Mesothelial cell of epicardium (in vitro differentiated cells): ENCODE measurements around the gene PNMT. TPM values are rescaled to one million over a fixed set of nuclear protein-coding genes. Genes with fewer than 3 reads are reported as not detected.
A peak's percentile ranks its signal among the peaks of the same experiment; 100 is the strongest.

ENCODE experiments used
- DNase-seq, 2 experiments: peaks; one replicate each; pipeline ENCODE4 v3.0.0; 2021; ENCODE audit warnings: low spot score in 2 of 2; ENCODE audit not compliant: unreplicated experiment in 2 of 2
- H3K27ac Mint-ChIP-seq: 2 replicates; pipeline ENCODE4 v1.8.0; 2021; ENCODE audit warnings: mixed read lengths
- H3K27me3 Mint-ChIP-seq: 2 replicates; pipeline ENCODE4 v1.8.0; 2021; ENCODE audit warnings: low read depth, mixed read lengths
- H3K36me3 Mint-ChIP-seq: 2 replicates; pipeline ENCODE4 v1.8.0; 2021; ENCODE audit warnings: mixed read lengths
- H3K4me1 Mint-ChIP-seq: 2 replicates; pipeline ENCODE4 v1.8.0; 2021; ENCODE audit warnings: mixed read lengths
- H3K4me3 Mint-ChIP-seq: 2 replicates; pipeline ENCODE4 v1.8.0; 2021; ENCODE audit warnings: mild to moderate bottlenecking, moderate library complexity, mixed read lengths
- H3K9me3 Mint-ChIP-seq: 2 replicates; pipeline ENCODE4 v1.8.0; 2021; ENCODE audit warnings: mixed read lengths
- CTCF ChIP-seq: fragments of 200-600 bp; sonication (generic); IDR thresholded peaks from one replicate; pipeline ENCODE4 v1.5.0; 2021; ENCODE audit warnings: antibody characterized with exemption; ENCODE audit not compliant: unreplicated experiment
- total RNA-seq: library from RNA; stranded (reverse); gene quantifications from 3 replicates; pipeline ENCODE4 v1.2.1, GENCODE V29; 2021

The PNMT gene
- total RNA-seq, 1 donor from 2014 or later = 1.7 TPM

GRCh38 chr17:39653316-39653661 is 15.0 kb upstream of the PNMT start:
- H3K27ac Mint-ChIP-seq = no peak overlapping the region
- no peak for TF ChIP-seq CTCF
- H3K4me3 Mint-ChIP-seq = no peak overlapping the region
- H3K36me3 Mint-ChIP-seq = peaks cover 9% of the 10 kb centered on the region
- DNase-seq = no peak
- no peaks in the 10 kb centered on the region for H3K27me3 Mint-ChIP-seq
- H3K9me3 Mint-ChIP-seq = no peaks in the 10 kb centered on the region
- peaks cover 18% of the 10 kb centered on the region for H3K4me1 Mint-ChIP-seq

GRCh38 chr17:39653662-39654331 is 14.5 kb upstream of the PNMT start:
- H3K27me3 Mint-ChIP-seq = no peaks in the 10 kb centered on the region
- H3K9me3 Mint-ChIP-seq = no peaks in the 10 kb centered on the region
- H3K27ac Mint-ChIP-seq = no peak overlapping the region
- peaks cover 9% of the 10 kb centered on the region for H3K36me3 Mint-ChIP-seq
- peak in 1 of 2 experiments; percentile 60 for DNase-seq
- no peak overlapping the region for H3K4me3 Mint-ChIP-seq
- TF ChIP-seq CTCF = peak; percentile 65
- peaks cover 18% of the 10 kb centered on the region for H3K4me1 Mint-ChIP-seq

GRCh38 chr17:39655105-39655504 is 13.1 kb upstream of the PNMT start:
- H3K27ac Mint-ChIP-seq = no peak overlapping the region
- H3K4me3 Mint-ChIP-seq = no peak overlapping the region
- TF ChIP-seq CTCF = no peak
- H3K9me3 Mint-ChIP-seq = no peaks in the 10 kb centered on the region
- no peaks in the 10 kb centered on the region for H3K27me3 Mint-ChIP-seq
- H3K36me3 Mint-ChIP-seq = peaks cover 9% of the 10 kb centered on the region
- DNase-seq = no peak
- H3K4me1 Mint-ChIP-seq = peaks cover 18% of the 10 kb centered on the region

- H3K27me3 Mint-ChIP-seq = no peaks in the 10 kb centered on the region
- H3K4me3 Mint-ChIP-seq = no peak overlapping the region
- no peaks in the 10 kb centered on the region for H3K9me3 Mint-ChIP-seq
- H3K36me3 Mint-ChIP-seq = peaks cover 13% of the 10 kb centered on the region
- H3K4me1 Mint-ChIP-seq = peaks cover 9% of the 10 kb centered on the region
- no peak for DNase-seq
- no peak for TF ChIP-seq CTCF
- H3K27ac Mint-ChIP-seq = no peak overlapping the region
Measured at GRCh38 chr17:39658346-39658745, 9.9 kb upstream of the PNMT start.

- no peaks in the 10 kb centered on the region for H3K27me3 Mint-ChIP-seq
- peaks cover 13% of the 10 kb centered on the region for H3K36me3 Mint-ChIP-seq
- H3K27ac Mint-ChIP-seq = no peak overlapping the region
- H3K4me1 Mint-ChIP-seq = peaks cover 6% of the 10 kb centered on the region
- no peak overlapping the region for H3K4me3 Mint-ChIP-seq
- no peak for TF ChIP-seq CTCF
- no peaks in the 10 kb centered on the region for H3K9me3 Mint-ChIP-seq
- DNase-seq = no peak
Measured at GRCh38 chr17:39658760-39659159, 9.5 kb upstream of the PNMT start.
